ENCODE measurements around the gene ADCY5. TPM values are rescaled to one million over a fixed set of nuclear protein-coding genes. Genes with fewer than 3 reads are reported as not detected.

The ADCY5 gene
- total RNA-seq, 2 donors from 2014 or later: 3.9 to 5.2 TPM

DNA sequence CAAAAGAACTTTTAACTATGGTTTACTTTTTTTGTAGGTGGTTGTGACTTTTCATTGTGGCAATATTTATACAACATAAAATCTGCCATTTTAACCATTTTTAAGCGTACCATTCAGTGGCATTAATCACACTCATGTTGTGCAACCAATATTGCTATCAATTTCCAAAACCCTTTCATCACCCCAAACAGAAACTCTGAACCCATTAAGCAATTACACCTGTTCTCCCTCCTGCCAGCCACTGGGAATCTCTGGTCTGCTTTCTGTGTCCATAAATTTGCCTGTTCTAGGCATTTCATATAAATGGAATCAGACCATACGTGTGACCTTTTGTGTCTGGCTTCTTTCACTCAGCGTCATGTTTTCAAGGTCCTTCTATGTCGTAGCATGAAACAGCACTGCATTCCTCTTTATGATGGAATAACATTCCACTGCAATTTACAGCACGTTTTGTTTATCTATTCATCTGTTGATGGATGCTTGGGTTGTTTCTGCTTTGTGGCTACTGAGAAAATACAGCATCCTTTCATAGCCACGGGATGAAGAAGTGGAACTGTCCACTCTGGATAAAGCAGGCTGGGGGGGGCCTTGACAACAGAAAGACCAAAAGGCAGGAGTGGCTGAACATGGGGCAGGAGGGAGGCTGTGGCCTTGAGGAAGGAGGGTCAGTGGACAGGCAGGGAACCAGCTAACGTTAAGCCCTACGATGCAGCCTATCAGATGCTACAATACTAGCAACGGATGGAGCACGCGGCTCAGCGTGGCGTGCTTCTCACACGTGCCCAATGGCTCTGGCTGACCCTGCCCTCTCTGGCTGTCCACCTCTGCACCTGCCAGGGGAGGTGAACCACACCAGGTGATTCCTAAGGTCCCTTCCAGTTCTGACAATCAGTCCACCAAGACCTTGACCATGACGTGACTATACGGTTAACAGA is 136.3 kb downstream of the ADCY5 start:
- peaks cover 47% of the 10 kb centered on the region for H3K4me1 Mint-ChIP-seq
- H3K36me3 ChIP-seq (ENCODE audit: control insufficient read depth, insufficient read depth, low read length): no peaks in the 10 kb centered on the region
- H3K4me1 ChIP-seq (ENCODE audit: control insufficient read depth, insufficient read depth, low read length): no peaks in the 10 kb centered on the region
- H3K27ac ChIP-seq (ENCODE audit: low read depth, low read length): no peak overlapping the region
- no peak overlapping the region for H3K9ac ChIP-seq (ENCODE audit: extremely low read depth, low read length, poor library complexity, severe bottlenecking)
- 91 to 93% methylated on average over 13 to 16 of the region's 16 CpGs for WGBS, 2 experiments (ENCODE audit: insufficient coverage in 1 of 2, insufficient read length in 1 of 2)
- H3K4me3 Mint-ChIP-seq: peak overlapping the region; percentile 52
- H3K27me3 Mint-ChIP-seq (ENCODE audit: insufficient read depth): no peaks in the 10 kb centered on the region
- H3K36me3 Mint-ChIP-seq (ENCODE audit: low read depth): peaks cover 2% of the 10 kb centered on the region
- no peak overlapping the region for H3K27ac Mint-ChIP-seq
- H3K9me3 Mint-ChIP-seq: no peaks in the 10 kb centered on the region
- TF ChIP-seq, protein P1, sequence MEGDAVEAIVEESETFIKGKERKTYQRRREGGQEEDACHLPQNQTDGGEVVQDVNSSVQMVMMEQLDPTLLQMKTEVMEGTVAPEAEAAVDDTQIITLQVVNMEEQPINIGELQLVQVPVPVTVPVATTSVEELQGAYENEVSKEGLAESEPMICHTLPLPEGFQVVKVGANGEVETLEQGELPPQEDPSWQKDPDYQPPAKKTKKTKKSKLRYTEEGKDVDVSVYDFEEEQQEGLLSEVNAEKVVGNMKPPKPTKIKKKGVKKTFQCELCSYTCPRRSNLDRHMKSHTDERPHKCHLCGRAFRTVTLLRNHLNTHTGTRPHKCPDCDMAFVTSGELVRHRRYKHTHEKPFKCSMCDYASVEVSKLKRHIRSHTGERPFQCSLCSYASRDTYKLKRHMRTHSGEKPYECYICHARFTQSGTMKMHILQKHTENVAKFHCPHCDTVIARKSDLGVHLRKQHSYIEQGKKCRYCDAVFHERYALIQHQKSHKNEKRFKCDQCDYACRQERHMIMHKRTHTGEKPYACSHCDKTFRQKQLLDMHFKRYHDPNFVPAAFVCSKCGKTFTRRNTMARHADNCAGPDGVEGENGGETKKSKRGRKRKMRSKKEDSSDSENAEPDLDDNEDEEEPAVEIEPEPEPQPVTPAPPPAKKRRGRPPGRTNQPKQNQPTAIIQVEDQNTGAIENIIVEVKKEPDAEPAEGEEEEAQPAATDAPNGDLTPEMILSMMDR (conservative IDR thresholded peaks at IDR 0.05): no peak
- no peaks in the 10 kb centered on the region for H3K27me3 ChIP-seq (ENCODE audit: control insufficient read depth, insufficient read depth, low read length, poor library complexity, severe bottlenecking)
- H3K4me3 ChIP-seq (ENCODE audit: low read length): no peak overlapping the region
- no peak for DNase-seq
- H3K9me3 ChIP-seq (ENCODE audit: control insufficient read depth, low read length): no peaks in the 10 kb centered on the region

DNA sequence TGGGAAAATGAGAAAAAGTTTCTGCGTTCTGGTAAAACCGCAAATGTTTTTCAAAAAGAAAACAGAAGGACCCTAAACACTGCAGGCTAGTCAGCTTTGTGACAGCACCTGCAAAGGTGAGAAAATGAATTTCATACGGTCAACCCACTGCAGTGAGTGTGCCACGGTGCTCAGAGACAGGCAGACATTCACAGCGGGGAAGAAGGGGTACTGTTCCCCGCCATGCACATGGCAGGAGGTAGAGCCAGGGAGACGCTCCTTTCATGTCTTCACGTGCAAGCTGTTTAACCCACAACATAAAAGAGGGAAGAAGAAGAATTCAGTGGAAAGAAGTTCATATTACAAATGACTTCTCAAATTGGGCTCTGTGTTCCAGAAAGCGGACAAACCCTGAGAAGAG is 137.7 kb downstream of the ADCY5 start:
- Mint-ChIP-seq H3K27ac (no peak overlapping the region), H3K27me3 (ENCODE audit: insufficient read depth) (no peaks in the 10 kb centered on the region), H3K4me1 (peaks cover 47% of the 10 kb centered on the region), H3K9me3 (no peaks in the 10 kb centered on the region), H3K4me3 (no peak overlapping the region), H3K36me3 (ENCODE audit: low read depth) (peaks cover 2% of the 10 kb centered on the region)
- H3K4me3 ChIP-seq (ENCODE audit: low read length): no peak overlapping the region
- TF ChIP-seq, protein P1 (conservative IDR thresholded peaks at IDR 0.05): no peak
- H3K4me1 ChIP-seq (ENCODE audit: control insufficient read depth, insufficient read depth, low read length): no peaks in the 10 kb centered on the region
- H3K27ac ChIP-seq (ENCODE audit: low read depth, low read length): no peak overlapping the region
- no peaks in the 10 kb centered on the region for H3K27me3 ChIP-seq (ENCODE audit: control insufficient read depth, insufficient read depth, low read length, poor library complexity, severe bottlenecking)
- no peak overlapping the region for H3K9ac ChIP-seq (ENCODE audit: extremely low read depth, low read length, poor library complexity, severe bottlenecking)
- no peaks in the 10 kb centered on the region for H3K9me3 ChIP-seq (ENCODE audit: control insufficient read depth, low read length)
- DNase-seq: no peak
- WGBS, 2 experiments (ENCODE audit: insufficient coverage in 1 of 2, insufficient read length in 1 of 2): 85 to 93% methylated on average over 7 to 9 of the region's 9 CpGs
- no peaks in the 10 kb centered on the region for H3K36me3 ChIP-seq (ENCODE audit: control insufficient read depth, insufficient read depth, low read length)

DNA sequence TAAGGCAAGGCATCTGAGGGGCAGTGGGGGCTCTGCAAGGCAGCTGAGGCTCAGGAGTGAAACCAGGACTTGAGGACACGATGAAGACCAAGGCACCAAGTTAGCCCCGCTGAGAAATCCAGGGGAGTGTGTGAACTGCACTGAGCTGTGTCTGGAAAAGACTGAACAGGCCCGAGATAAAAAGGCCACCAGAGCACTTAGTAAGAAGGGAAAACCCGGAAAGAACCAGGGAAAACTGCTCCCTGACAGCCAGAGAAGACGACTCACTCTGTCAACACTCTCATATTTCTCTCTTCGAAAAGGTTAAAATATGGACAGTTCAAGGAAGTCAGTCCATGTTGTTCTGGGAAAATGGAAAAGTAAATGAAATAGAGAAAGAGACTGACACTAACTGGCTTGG is 138.1 kb downstream of the ADCY5 start:
- TF ChIP-seq, protein P1 (conservative IDR thresholded peaks at IDR 0.05): no peak
- 86 to 87% methylated on average over 6 of the region's 6 CpGs for WGBS, 2 experiments (ENCODE audit: insufficient coverage in 1 of 2, insufficient read length in 1 of 2)
- Mint-ChIP-seq H3K9me3 (no peaks in the 10 kb centered on the region), H3K36me3 (ENCODE audit: low read depth) (peaks cover 2% of the 10 kb centered on the region), H3K4me3 (no peak overlapping the region), H3K27me3 (ENCODE audit: insufficient read depth) (no peaks in the 10 kb centered on the region), H3K4me1 (peaks cover 46% of the 10 kb centered on the region), H3K27ac (no peak overlapping the region)
- no peaks in the 10 kb centered on the region for H3K4me1 ChIP-seq (ENCODE audit: control insufficient read depth, insufficient read depth, low read length)
- H3K9ac ChIP-seq (ENCODE audit: extremely low read depth, low read length, poor library complexity, severe bottlenecking): no peak overlapping the region
- H3K27me3 ChIP-seq (ENCODE audit: control insufficient read depth, insufficient read depth, low read length, poor library complexity, severe bottlenecking): no peaks in the 10 kb centered on the region
- no peaks in the 10 kb centered on the region for H3K9me3 ChIP-seq (ENCODE audit: control insufficient read depth, low read length)
- no peaks in the 10 kb centered on the region for H3K36me3 ChIP-seq (ENCODE audit: control insufficient read depth, insufficient read depth, low read length)
- no peak for DNase-seq
- H3K27ac ChIP-seq (ENCODE audit: low read depth, low read length): no peak overlapping the region
- H3K4me3 ChIP-seq (ENCODE audit: low read length): no peak overlapping the region
